Suppressor macrophage treated with lipopolysaccharide for 1 hour (primary cell): Measurements from ENCODE around the gene SKAP2.

Experiments used
- DNase-seq, 3 donors: peaks; one replicate each; pipeline ENCODE4 v3.0.0-alpha.2; 2020 to 2022

SKAP2 gene

GRCh38 chr7:26691886-26692285, 172.5 kb downstream of the SKAP2 start:
- no peak for DNase-seq

GRCh38 chr7:26691406-26691805, 173.0 kb downstream of the SKAP2 start:
- no peak for DNase-seq

- no peak for DNase-seq
Measured at GRCh38 chr7:26690135-26690805, 174.1 kb downstream of the SKAP2 start.

- peak in 2 of 3 donors; percentile 19 to 29 for DNase-seq
Measured at GRCh38 chr7:26688936-26689506, 175.4 kb downstream of the SKAP2 start.

- no peak for DNase-seq
Measured at GRCh38 chr7:26688388-26688787, 176.0 kb downstream of the SKAP2 start.

- no peak for DNase-seq
Measured at GRCh38 chr7:26687032-26687431, 177.4 kb downstream of the SKAP2 start.

GRCh38 chr7:26686448-26686981, 177.9 kb downstream of the SKAP2 start:
- peak; percentile 76 to 79 (median 77) for DNase-seq

- peak in 1 of 3 donors; percentile 36 for DNase-seq
Measured at GRCh38 chr7:26685606-26686005, 178.8 kb downstream of the SKAP2 start.

- no peak for DNase-seq
Measured at GRCh38 chr7:26684447-26684846, 179.9 kb downstream of the SKAP2 start.

- no peak for DNase-seq
Measured at GRCh38 chr7:26683277-26683676, 181.1 kb downstream of the SKAP2 start.

- DNase-seq = peak in 2 of 3 donors; percentile 35 to 53
Measured at GRCh38 chr7:26681819-26682418, 182.5 kb downstream of the SKAP2 start.

GRCh38 chr7:26680587-26680986, 183.8 kb downstream of the SKAP2 start:
- DNase-seq = peak; percentile 28 to 55 (median 29)

GRCh38 chr7:26675143-26675887, 189.1 kb downstream of the SKAP2 start:
- peak in 2 of 3 donors; percentile 38 to 46 for DNase-seq

- DNase-seq = no peak
Measured at GRCh38 chr7:26673858-26674257, 190.5 kb downstream of the SKAP2 start.

GRCh38 chr7:26673271-26673670, 191.1 kb downstream of the SKAP2 start:
- no peak for DNase-seq

GRCh38 chr7:26670841-26671240, 193.5 kb downstream of the SKAP2 start:
- no peak for DNase-seq

- no peak for DNase-seq
Measured at GRCh38 chr7:26670290-26670689, 194.1 kb downstream of the SKAP2 start.

GRCh38 chr7:26668821-26669220, 195.6 kb downstream of the SKAP2 start:
- DNase-seq = no peak

GRCh38 chr7:26667514-26668133, 196.8 kb downstream of the SKAP2 start:
- DNase-seq = peak; percentile 81 to 87 (median 83)

- peak; percentile 40 to 46 (median 45) for DNase-seq
Measured at GRCh38 chr7:26664735-26665416, 199.5 kb downstream of the SKAP2 start.

GRCh38 chr7:26664274-26664673, 200.1 kb downstream of the SKAP2 start:
- no peak for DNase-seq

GRCh38 chr7:26663874-26664273, 200.5 kb downstream of the SKAP2 start:
- no peak for DNase-seq
